Peyer's patch (tissue), 4 donors: ENCODE results near the gene CXCL3.

Experiments used
- CTCF ChIP-seq, 6 experiments: fragments of 450-650 bp in 4 of 6; fragments of 200-600 bp in 2 of 6; sonication (generic) in 1 of 6; IDR thresholded peaks; one replicate each; pipeline ENCODE4 v1.5.1; 2017 to 2019; ENCODE audit warnings: antibody characterized with exemption in 6 of 6, mild to moderate bottlenecking in 3 of 6, moderate library complexity in 1 of 6
- POLR2A ChIP-seq, 2 donors: fragments of 450-650 bp; IDR thresholded peaks; one replicate each; pipeline ENCODE4 v1.5.1; 2017; ENCODE audit warnings: antibody characterized with exemption in 2 of 2, mild to moderate bottlenecking in 2 of 2, moderate library complexity in 2 of 2

DNA sequence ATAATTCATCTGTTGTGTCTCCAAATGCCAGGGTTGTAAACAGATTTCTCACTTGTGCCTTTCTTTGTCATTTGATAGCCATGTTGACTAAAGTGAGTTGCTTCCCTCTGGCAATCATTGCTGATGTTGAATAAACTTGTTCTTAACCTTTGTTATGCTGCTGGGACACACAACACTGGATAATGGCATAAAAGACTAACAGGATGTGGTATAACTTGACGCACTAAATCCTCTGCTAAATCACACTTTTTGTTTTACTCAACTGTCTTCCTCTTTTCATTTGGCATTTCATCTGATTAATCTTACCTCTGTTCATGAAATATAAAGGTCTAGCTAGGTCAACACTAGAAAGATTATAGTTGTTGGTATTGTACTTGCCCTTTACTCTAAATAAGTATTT, 22.4 kb downstream of the CXCL3 start:
- no peak for TF ChIP-seq CTCF (IDR thresholded peaks at IDR 0.05)
- TF ChIP-seq POLR2A (IDR thresholded peaks at IDR 0.05), result no peak
